CD4-positive, alpha-beta T cell treated with Interleukin-21 for 1 hour (primary cell): ENCODE measurements around the gene LRTM2.
"Not testable (repeated sequence)": the region's sequence is repeated elsewhere in the genome, so short reads cannot be mapped to it uniquely, and the experiment has no call there.

Source experiments
- DNase-seq: peaks from one replicate; pipeline ENCODE4 v3.0.0-alpha.2; 2020

LRTM2 gene

GRCh38 chr12:1812650-1813302 lies 7.6 kb upstream of the LRTM2 start:
- DNase-seq = peak; percentile 23

- no peak for DNase-seq
These were observed 6.1 kb upstream of the LRTM2 start for GRCh38 chr12:1814266-1814665.

DNA sequence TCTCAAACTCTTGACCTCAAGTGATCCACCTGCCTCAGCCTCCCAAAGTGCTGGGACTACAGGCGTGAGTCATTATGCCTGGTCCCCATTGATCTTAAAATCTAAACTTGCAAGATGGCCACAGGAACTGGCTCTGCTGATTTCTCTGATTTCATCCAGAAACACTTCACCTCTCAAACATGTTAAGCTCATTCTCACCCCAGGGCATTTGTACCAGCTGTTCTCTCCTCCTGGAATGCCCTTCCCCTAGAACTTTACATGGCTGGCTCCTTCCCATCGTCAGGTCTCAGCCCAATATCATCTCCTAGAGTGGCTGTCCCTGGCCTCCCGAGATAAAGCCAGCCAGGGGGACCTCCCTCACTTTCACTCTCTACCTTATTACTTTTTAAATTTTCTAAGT lies 5.3 kb upstream of the LRTM2 start:
- DNase-seq = no peak

GRCh38 chr12:1815814-1816729 lies 4.3 kb upstream of the LRTM2 start:
- DNase-seq = no peak

GRCh38 chr12:1816730-1817348 lies 3.5 kb upstream of the LRTM2 start:
- no peak for DNase-seq

- DNase-seq = not testable (repeated sequence)
These were observed 2.4 kb upstream of the LRTM2 start for GRCh38 chr12:1817928-1818327.

DNA sequence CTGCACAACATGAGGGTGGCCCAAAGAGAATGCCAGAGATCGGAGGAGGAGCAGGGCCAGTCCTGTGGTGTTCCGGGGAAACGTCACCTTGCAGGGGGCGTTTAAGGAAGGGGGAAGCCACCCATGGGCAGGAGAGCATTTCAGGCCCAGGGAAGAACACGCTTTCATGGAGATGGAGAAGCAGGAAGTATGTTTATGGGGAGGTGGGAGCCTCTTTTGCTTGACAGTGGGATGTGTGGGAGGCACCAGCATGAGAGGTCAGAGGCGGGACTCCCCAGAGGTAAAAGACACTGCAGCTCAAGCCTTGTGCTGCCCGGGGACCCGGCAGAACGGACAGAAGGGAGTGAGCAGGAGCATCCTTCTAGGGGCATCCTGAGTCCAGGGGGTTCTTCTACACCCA lies 1.3 kb upstream of the LRTM2 start:
- DNase-seq = no peak

DNA sequence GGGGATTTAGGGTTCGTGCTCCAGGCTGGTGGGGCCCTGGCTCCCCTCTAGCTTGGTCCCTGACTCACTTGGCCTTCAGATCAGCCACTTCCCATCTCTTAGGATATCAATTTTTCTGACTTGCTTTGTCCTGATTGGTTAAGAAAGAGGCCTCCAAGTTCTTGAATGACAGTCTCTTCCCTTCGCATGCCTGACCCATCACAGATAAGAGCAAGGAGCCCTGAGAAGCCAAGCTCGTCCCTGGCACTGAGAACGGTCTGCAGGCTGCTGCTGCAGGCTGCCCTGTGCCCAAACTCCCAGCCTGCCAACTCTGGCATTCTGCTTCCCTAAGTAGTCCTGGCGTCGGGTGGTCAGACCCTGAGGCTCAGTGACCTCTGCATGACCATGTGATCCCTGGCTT lies 794 bp upstream of the LRTM2 start:
- no peak for DNase-seq

- no peak for DNase-seq
These were observed 529 bp downstream of the LRTM2 start for GRCh38 chr12:1820896-1821291.

GRCh38 chr12:1821805-1822204 lies 1.4 kb downstream of the LRTM2 start:
- DNase-seq = no peak

DNA sequence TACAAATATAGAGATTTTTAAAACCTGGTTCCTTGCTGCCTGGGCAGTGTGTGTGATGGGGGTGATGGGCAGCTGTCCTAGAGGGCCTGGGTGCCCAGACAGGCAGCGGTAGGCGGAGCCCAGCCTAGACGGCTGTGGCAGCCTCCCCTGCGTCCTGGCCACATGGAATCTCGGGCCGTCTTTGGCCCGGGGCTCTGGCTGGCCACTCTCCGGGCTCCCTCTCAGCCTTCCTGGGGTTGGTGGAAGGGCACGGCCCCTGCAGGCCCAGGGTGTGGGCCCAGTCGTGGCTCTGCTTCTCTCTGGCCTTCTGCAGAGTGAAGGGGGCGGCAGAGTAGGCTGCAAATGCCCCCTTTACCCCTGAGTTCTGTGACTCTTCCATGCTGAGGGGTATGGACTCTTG lies 2.3 kb downstream of the LRTM2 start:
- DNase-seq = no peak

- no peak for DNase-seq
These were observed 2.9 kb downstream of the LRTM2 start for GRCh38 chr12:1823237-1823636.

DNA sequence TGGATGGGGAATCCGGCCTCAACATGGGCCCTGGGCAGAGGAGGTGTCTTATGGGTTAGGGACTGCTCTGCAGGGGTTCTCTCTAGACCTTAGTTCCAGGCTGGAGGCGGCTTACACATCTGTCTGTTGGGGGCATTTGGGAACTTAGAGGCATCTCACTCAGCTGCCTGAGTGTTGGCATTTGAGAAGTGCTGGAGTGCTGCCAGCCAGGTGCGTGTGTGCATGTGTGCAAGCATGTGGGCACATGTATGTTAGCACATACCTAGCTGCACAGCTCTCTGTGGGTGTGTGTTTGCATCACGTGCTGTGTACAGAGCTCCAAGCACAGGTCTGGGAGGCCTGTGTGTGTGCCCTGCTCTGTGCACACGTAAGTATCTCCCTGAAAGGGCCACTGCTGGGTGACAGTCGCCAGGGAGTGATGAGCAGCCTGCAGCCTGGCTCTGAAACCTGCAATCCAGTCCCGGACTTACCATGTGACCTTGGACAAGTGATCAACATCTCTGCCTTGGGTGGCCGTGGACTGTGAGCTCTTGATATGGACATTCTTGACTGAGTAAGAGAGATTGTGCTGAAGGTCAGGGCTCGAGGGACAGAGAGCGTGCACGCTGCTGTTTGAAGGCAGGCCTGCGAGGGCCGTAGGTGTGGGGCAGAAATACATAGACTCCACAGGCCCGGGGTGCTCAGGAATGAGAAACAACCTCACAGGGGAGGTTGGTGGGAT lies 5.2 kb downstream of the LRTM2 start:
- no peak for DNase-seq

- DNase-seq = no peak
These were observed 6.0 kb downstream of the LRTM2 start for GRCh38 chr12:1826401-1826800.

DNA sequence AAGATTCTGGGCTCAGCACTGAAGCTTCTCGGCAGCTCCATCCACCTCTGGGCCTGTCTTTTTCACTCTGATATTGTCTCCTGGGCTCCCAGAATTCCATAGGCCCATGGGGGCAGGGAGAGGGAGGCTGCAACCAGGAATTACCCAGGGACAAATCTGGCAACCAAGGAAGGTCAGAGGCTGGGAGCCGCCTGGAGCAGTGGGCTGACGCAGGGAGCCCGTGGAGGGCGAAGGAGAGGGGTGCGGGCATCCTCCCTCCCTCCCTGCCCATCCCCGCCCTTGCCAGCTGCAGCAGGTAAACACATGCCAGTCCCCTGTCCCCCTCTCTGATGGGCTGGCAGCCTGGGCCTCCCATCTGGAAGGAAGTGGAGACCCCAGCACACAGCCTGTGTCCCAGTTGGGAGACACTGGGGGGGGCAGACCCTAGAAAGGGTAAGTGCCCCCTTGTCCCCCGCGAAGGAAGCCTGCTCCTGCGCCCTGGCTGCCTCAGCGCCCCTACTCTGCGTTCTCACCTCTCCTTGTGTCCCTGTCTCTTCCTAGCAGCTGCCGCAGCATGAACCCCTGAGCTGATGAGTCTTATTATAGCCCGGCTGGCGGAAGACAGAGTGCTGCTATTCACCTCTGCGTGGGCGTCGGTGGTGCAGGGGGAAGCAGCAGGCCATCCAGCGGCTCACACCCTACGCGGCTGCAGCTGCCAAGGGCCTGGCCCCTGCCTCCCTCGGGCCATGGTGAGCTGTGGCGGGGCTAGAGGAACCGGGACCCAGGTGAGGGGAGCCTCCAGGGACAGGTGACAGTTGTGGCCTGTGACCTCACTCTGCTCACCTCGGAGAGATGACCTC lies 6.7 kb downstream of the LRTM2 start:
- no peak for DNase-seq

GRCh38 chr12:1827826-1828805 lies 7.8 kb downstream of the LRTM2 start:
- no peak for DNase-seq

DNA sequence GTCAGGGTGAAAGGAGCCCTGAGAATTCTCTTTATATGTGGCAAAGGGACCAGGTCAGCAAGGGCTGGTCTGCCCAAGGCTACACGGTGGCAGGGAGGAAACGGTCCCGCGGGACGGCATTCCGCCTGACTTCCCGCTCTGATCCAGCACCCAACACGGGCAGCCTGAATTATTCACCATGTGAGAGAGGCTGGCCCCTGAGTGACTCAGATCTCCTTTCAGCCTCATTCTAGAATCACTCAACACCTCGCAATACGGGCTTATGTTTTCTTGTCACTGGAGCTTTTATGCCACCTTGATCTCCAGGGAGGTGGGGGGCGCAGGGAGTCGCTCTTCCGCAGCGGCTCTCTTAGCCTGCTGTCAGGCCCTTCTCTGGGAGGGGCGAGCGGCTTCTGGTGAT lies 8.5 kb downstream of the LRTM2 start:
- no peak for DNase-seq

DNA sequence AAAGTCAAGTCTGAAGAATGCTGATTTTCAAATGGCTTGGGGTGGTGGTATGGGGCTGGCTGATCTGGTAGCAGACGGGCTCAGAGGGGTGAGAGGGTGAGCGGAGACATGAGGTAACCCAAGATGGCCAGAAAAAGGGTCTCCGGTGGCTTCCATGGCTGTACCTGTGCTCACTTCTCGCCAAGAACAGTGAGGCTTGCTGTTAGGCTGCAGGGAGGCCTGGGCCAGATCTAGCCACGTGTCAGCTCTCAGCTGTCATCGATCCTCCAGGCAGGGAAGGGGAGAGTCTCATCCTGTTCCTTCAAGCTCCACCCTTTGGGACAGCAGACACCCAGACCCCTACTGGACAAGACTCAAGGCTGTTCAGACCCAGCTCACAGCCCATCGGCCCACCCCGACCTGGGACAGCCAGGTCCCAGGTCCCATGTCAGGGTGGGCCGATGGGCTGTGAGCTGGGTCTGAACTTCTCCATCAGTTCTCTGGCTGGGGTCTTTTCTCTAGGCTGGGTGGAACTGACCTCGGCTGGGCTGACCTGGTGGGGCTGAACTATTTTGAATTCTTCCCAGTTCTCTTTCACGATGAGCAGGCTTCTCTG lies 9.0 kb downstream of the LRTM2 start:
- DNase-seq = no peak

- DNase-seq = no peak
These were observed 10.1 kb downstream of the LRTM2 start for GRCh38 chr12:1830401-1830845.
